Neutrophil (primary cell): ENCODE data around the gene TXNDC2.

Experiments
- H3K27ac ChIP-seq: fragments of 200-600 bp; sonication (generic); 2 replicates; pipeline ENCODE4 v1.5.1; 2016; ENCODE audit warnings: mild to moderate bottlenecking, moderate library complexity
- H3K27me3 ChIP-seq: fragments of 200-600 bp; sonication (generic); 2 replicates; pipeline ENCODE4 v1.6.0; 2016; ENCODE audit warnings: mild to moderate bottlenecking
- H3K36me3 ChIP-seq: fragments of 200-600 bp; sonication (generic); 2 replicates; pipeline ENCODE4 v1.5.1; 2017
- H3K4me1 ChIP-seq, 2 experiments: fragments of 200-600 bp in 1 of 2; sonication (generic) in 1 of 2; 1 replicate in 1 of 2; 2 replicates in 1 of 2; pipeline versions ENCODE4 v1.5.1 to v1.6.1; 2013 to 2016; ENCODE audit warnings: low read depth in 1 of 2, low read length in 1 of 2, mild to moderate bottlenecking in 1 of 2, moderate library complexity in 1 of 2; ENCODE audit not compliant: control insufficient read depth in 1 of 2, insufficient read depth in 1 of 2
- H3K4me3 ChIP-seq, 2 experiments: fragments of 200-600 bp in 1 of 2; sonication (generic) in 1 of 2; 1 replicate in 1 of 2; 2 replicates in 1 of 2; pipeline ENCODE4 v1.5.1; 2013 to 2016; ENCODE audit warnings: low read depth in 1 of 2, low read length in 1 of 2, mild to moderate bottlenecking in 1 of 2, moderate library complexity in 1 of 2
- H3K9me3 ChIP-seq: fragments of 200-600 bp; sonication (generic); 2 replicates; pipeline ENCODE4 v1.5.1; 2016
- CTCF ChIP-seq: fragments of 200-600 bp; sonication (generic); IDR thresholded peaks from 2 replicates; pipeline ENCODE4 v1.5.1; 2016; ENCODE audit warnings: antibody characterized with exemption

Gene TXNDC2

DNA sequence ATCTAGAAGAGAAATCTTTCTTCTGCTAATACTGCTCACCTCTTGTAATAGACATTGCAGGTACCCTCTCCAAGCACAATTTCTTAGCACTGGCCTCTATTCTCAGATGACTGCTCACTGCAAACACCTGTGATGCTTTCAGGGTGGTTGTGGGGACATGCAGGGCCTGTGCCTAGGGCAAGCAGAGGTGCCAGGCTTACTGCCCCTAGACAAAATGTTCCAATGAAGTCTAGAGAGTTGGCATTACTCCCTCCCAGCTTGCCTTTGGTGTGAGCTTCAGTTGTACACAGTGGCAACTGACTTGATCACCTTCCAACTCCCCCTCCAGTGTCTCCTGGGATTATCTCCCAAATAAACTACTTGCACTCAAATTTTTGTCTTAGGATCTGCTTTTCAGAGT is 12.9 kb upstream of the TXNDC2 start:
- Histone ChIP-seq H3K4me3 (no peak overlapping the region), H3K4me1 (peaks cover 26 to 31% of the 10 kb centered on the region in 2 experiments), H3K36me3 (no peaks in the 10 kb centered on the region), H3K27ac (no peak overlapping the region), H3K27me3 (no peaks in the 10 kb centered on the region), H3K9me3 (no peaks in the 10 kb centered on the region)
- no peak for TF ChIP-seq CTCF

DNA sequence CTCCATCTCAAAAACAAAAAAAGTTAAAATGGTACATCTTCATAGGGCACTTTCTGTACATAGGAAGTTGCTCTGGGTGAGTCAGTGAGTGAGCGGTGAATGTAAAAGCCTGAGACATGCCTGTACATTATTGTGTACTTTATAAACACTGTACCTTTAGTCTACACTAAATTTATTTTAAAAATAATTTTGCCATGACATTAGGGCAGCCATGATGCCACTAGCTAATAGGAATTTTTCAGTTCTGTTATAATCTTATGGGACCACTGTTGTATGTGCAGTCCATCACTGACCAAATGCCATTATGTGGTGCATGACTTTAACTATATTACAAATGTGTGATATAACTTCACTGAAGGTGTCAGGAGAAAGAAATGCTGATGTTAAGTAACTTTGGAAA is 11.0 kb upstream of the TXNDC2 start:
- no peaks in the 10 kb centered on the region for H3K27me3 ChIP-seq
- H3K4me1 ChIP-seq, result peaks cover 14% of the 10 kb centered on the region in 2 experiments
- H3K4me3 ChIP-seq, result no peak overlapping the region
- H3K36me3 ChIP-seq, result no peaks in the 10 kb centered on the region
- no peak for TF ChIP-seq CTCF
- H3K9me3 ChIP-seq, result no peaks in the 10 kb centered on the region
- no peak overlapping the region for H3K27ac ChIP-seq

DNA sequence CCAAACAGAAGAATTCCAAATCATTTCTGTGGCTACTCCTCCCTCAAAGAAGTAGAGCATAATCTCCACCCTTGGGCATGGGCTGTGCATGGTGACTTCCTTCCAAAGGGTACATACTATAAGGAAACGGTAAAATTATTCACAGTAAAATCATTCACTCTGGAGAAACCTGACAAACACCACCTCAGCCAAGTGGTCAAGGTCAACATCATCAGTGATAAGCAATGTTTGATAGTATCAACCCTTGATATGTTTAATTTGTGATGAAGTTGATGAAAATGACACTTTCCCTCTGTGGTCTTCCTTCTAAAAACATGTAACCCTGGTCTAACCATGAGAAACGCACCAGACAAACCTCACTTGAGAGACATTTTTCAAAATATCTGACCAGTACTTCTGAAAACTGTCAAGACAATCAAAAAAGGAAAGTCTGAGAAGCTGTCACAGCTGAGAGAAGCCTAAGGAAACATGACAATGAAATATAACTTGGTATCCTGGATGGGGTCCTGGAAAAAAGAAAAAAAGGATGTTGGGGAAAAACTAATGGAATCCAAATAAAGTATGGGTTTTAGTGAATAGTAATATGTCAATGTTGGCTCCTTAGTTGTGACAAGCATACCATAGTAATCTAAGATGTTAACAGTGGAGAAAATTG is 9.4 kb upstream of the TXNDC2 start:
- TF ChIP-seq CTCF, result no peak
- Histone ChIP-seq H3K9me3 (no peaks in the 10 kb centered on the region), H3K4me3 (no peak overlapping the region), H3K4me1 (no peaks in the 10 kb centered on the region), H3K36me3 (no peaks in the 10 kb centered on the region), H3K27ac (no peak overlapping the region), H3K27me3 (no peaks in the 10 kb centered on the region)

DNA sequence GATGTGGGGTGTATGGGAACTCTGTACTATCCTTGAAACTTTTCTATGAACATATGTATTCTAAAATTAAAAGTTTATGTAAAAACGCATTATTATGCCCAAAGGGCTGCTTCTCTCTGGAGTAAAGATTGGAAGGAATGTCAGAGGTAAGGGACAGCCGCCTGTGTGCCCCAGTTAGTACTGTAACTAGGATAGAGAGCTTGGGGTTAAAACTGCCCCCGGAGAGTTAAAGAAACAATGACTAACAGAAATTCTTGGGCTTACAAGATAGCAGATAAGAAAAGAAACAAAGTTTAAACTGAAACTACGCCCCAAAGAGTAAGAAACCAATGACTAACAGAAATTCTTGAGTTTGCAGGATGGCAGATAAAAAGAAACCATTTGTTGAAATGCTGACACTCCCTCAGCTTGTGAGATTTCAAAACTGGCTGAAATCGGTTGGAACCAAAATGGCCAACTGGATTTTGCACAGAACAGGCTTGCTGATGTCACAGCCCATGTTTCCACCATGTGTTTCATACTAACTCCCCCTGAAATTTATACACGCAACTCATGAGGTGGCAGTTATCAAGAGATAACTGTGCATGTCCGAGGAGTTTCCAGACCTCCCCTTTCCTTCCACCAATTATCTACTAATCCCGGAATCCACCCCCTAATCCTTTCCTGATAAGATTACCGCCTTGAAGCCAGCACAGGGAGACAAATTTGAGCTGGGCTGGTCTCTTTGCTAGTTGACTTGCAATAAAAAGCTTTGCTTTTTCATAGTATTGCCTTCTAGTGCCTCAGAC is 8.7 kb upstream of the TXNDC2 start:
- H3K27ac ChIP-seq, result no peak overlapping the region
- H3K9me3 ChIP-seq, result no peaks in the 10 kb centered on the region
- H3K4me3 ChIP-seq, result no peak overlapping the region
- no peaks in the 10 kb centered on the region for H3K36me3 ChIP-seq
- H3K4me1 ChIP-seq, result no peaks in the 10 kb centered on the region
- H3K27me3 ChIP-seq, result no peaks in the 10 kb centered on the region
- no peak for TF ChIP-seq CTCF

- Histone ChIP-seq H3K9me3 (no peaks in the 10 kb centered on the region), H3K4me3 (no peak overlapping the region), H3K27me3 (no peaks in the 10 kb centered on the region)
These were observed 8.1 kb upstream of the TXNDC2 start for GRCh38 chr18:9877655-9878014.

More at GRCh38 chr18:9877655-9878014, 8.1 kb upstream of the TXNDC2 start:
- no peaks in the 10 kb centered on the region for H3K4me1 ChIP-seq
- H3K36me3 ChIP-seq, result no peaks in the 10 kb centered on the region
- H3K27ac ChIP-seq, result no peak overlapping the region
- no peak for TF ChIP-seq CTCF
